NCI-H345 treated with DMSO at 0.1 percent for 48 hours (cell line): ENCODE results near the gene PLEKHF1.
A peak's percentile ranks its signal among the peaks of the same experiment; 100 is the strongest.

Experiments used
- DNase-seq: peaks from one replicate; lab custom pipeline; 2025; ENCODE audit not compliant: unreplicated experiment; lab: John Stamatoyannopoulos, UW

The PLEKHF1 gene

GRCh38 chr19:29677001-29677817, 11.9 kb downstream of the PLEKHF1 start:
- no peak for DNase-seq

DNA sequence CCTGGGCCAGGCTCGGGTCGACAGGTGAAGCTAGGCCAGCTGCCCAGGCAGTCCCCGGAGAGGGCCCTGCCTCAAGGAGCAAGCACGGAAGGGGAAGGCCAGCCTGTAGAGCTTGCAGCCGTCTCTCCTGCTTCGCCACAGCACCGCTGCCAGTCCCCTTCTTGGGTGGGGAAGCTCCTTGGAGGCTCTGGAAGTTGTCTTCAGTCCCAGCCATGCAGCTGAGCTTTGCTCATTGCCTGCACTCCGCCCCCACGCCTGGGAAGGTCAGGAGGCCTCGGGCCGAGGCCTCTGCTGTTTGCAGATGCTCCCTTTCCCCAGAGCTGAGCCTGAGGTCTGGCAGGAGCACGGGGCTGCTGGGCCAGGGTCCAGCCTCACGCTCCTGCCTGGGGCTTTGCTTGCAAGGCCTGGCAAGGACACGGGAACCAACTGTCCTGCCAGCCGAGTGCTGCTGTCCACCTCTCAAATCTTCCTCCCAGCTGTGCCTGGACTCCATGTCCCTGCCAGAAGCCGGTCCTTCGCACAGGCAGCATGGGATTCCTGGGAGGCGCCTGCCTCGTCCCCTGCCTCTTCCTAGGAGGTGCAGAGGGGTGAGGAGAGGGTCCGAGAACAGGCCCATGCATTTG, 13.3 kb downstream of the PLEKHF1 start:
- DNase-seq, result no peak

DNA sequence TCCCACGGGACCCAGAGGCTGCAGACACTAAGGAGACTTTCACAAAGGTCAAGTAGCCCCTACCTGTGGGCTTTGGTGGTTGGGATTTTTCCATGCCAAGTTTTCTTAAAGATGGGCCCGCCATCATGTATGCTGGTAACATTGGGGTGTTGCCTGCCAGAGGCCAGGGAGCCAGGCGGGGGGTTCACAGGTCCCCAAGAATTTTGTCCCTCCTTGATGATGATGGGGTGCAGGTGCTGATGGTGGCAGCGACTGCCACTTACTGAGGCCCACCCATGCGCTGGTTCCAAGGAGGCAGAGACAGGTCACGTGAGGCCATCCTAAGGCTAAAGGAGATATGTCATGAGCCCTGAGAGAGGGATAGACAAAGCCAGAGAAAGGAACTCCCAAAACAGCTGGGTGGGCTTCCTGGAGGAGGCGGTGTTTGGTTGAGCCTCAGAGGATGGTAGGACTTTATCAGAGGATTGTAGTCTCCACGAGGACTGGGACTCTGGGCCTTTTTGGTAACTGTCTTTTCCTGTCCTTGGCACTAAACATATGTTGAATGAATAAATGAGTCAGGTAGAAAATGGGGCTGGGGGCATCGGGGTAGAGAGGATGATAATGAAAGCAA, 14.4 kb downstream of the PLEKHF1 start:
- DNase-seq, result no peak

GRCh38 chr19:29680447-29680846, 15.2 kb downstream of the PLEKHF1 start:
- DNase-seq, result no peak

DNA sequence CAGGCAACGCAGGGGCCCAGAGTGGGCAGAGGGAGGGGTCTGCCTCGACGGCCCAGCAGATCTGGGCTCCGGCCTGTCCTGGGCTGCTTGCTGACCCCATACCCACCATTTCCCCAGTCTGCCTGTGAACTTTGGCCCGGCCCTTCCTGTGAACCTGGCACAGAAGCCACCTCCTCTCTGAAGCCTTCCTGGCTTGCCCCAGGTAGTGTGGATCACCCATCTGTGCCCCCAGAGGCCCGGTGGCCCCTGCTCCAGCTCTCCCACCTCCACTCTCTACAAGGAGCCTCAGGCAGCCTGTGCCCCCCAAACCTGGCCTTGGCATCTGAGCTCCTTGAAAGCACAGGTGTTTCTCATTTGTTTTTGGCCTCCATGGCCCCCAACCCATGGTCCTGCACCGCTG, 15.7 kb downstream of the PLEKHF1 start:
- DNase-seq, result no peak

DNA sequence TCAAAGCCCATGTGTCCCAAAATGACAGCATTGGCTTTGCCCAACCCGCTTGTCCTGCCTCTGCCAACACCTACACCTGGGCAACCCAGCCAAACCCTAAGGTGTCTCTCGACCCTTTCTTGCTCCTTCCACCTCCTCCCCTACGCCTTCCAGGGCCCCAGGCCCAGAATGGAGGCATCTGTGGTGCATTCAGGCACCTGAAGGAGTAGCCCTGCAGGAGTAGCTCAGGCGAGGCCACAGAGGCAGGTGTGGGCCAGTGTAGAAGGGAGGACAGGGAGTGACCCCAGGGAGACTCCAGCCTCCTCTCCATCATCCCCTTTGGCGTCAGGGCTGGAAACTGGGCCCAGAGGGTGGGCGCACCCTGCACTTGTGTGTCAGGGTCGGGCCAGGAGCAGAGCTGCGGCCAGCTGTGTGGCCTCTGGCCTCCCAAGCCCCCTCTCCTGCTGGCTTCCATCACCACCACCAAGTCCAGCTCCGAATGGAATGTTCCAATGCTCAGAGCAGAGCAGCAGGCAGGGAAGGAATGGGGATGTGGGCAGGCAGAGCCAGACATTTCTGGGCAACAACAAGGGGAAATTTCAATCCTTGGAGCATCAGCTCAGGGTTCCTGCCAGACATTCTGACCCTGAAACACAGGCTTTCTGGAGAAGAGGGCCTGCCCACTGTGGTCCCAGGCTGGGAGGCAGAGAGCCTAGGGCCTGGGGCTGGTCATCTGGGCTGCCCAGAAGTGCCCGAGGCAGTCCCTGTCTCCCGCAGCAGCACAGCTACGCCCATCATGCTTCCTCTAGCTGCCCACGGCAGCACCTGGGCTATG, 16.4 kb downstream of the PLEKHF1 start:
- DNase-seq, result no peak

GRCh38 chr19:29682236-29682895, 17.1 kb downstream of the PLEKHF1 start:
- no peak for DNase-seq

- DNase-seq, result peak; percentile 37
Observed at GRCh38 chr19:29683009-29683408, 17.7 kb downstream of the PLEKHF1 start.

DNA sequence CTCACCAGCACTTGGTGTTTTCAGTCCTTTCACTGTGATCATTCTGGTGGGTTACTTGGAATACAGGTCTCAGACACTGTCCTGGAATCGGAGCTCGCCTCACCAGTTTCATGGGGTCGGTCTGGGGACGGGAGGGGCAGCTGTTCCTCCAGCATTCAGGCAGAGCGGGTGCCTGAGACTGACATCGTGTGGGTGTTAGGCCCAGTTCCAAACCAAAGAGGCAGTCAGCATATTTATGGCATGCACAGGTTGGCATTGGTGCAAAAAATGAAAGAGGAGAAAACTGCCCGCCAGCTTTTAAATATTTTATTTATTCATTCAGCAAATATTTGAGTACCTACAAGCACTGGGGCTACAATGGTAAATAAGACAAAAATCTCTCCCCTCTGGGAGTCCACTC, 20.1 kb downstream of the PLEKHF1 start:
- no peak for DNase-seq

- no peak for DNase-seq
Observed at GRCh38 chr19:29686285-29686805, 21.1 kb downstream of the PLEKHF1 start.

GRCh38 chr19:29687244-29687896, 22.1 kb downstream of the PLEKHF1 start:
- DNase-seq, result no peak

DNA sequence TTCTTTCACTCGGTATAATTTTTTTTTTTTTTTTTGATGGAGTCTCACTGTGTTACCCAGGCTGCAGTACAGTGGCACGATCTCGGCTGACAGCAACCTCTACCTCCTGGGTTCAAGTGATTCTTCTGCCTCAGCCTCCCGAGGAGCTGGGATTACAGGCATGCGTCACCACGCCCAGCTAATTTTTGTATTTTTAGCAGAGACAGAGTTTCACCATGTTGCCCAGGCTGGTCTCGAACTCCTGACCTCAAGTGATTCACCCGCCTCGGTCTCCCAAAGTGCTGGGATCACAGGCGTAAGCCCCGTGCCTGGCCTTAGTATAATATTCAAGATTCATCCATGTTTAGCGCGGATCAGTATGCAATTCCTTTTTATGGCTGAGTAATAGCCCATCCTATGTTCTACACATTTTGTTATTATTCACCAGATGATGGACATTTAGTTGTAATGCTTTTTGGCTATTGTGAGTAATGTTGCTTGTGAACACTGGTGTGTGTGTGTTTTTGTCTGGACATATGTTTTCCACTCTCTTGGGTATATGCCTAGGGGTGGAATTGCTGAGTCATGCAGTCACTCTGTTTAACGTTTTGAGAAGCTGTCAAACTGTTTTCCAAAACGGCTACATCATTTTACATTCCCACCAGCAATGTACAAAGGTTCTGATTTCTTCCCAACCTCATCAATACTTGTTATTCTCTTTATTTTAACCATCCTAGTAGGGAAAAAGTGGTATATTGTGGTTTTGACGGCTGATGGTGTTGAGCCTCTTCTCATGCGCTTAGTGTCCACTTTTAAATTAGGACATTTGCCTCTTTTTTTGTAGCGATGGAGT, 22.9 kb downstream of the PLEKHF1 start:
- no peak for DNase-seq

DNA sequence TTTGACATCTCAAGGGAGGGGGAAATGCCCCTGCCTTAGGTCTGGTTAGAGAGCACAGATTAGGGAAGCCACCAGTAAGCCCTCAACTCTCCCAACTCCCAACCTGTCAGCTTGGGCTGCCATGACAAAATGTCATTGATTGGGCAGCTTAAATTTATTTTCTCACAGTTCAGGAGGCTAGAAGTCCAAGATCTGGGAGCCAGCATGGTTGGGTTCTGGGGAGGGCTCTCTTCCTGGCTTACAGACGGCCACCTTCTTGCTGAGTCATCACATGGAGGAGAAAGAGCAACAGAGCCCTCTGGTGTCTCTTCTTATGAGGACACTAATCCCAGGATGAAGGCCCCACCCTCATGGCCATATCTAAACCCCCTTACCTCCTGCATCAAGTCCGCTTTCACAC, 25.6 kb downstream of the PLEKHF1 start:
- peak; percentile 48 for DNase-seq

GRCh38 chr19:29694161-29694560, 28.9 kb downstream of the PLEKHF1 start:
- no peak for DNase-seq

DNA sequence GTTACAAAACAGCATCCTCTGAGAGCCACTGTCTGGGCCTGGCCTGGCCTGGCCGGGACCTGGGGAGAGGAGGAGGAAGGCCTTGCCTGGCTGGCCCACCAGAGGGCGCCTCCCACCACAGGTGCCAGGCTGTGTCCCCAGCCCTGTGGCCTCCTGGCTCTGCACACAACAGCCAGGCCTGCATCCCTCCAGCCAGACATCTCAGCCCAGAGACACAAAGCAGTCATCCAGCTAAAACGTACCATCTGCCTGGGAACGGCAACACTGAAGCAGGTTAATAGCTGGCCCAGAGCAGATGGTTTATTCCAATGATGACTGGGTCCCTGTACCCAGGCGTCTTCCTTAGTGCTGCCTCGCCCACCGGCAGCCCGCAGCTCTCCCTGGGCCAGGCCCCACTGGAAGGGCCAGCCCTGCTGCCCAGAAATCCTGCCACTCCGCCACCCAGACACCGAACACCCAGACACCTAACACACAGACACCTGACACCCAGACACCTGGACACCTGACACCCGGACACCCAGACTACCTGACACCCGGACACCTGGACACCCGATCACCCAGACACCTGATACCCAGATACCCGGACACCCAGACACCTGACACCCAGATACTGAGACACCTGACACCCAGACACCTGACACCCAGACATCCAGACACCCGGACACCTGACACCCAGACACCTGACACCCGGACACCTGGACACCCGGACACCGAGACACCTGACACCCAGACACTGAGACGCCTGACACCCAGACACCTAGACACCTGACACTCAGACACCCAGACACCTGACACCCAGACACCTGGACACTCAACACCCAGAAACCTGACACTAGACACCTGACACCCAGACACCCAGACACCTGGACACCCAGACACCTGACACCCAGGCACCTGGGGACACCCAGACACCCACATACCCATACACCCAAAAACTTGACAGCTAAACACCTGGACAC, 29.7 kb downstream of the PLEKHF1 start:
- peak; percentile 59 for DNase-seq

DNA sequence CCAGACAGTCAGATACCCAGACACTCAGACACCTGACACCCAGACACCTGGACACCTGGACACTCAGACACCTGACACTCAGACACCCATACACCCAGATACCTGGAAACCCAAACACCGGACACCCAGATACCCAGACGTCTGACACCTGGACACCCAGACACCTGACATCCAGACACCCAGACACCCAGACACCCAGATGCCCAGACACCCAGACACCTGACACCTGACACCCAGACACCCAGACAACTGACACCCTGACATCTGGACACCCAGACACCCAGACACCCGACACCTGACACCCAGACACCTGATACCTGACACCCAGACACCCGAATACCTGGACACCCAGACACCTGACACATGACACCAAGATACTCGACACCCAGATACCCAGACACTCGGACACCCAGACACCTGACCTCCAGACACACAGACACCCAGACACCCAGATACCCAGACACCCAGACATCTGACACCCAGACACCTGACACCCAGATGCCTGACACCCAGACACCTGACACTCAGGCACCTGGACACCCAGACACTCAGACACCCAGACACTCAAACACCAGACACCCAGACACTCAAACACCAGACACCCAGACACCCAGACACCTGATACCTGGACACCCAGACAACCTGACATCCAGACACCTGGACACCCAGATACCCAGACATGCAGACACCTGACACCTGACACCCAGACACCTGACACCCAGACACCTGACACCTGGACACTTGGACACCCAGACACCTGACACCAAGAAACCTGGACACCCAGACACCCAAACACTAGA, 30.7 kb downstream of the PLEKHF1 start:
- DNase-seq, result no peak

- DNase-seq, result no peak
Observed at GRCh38 chr19:29696565-29696846, 31.2 kb downstream of the PLEKHF1 start.
